Transverse colon (tissue), 4 donors: ENCODE data around the gene MANBA. TPM values are rescaled to one million over a fixed set of nuclear protein-coding genes. Genes with fewer than 3 reads are reported as not detected.

ENCODE experiments used
- DNase-seq: peaks from one replicate; pipeline ENCODE4 v3.0.0-alpha.2; 2019
- H3K27ac ChIP-seq, 4 donors: fragments of 200-600 bp; sonication (generic); 2 replicates each; pipeline ENCODE4 v1.5.1; 2016 to 2018; ENCODE audit warnings: inconsistent platforms in 4 of 4
- H3K27me3 ChIP-seq: fragments of 200-600 bp; sonication (generic); 2 replicates; pipeline ENCODE4 v1.5.1; 2017; ENCODE audit warnings: inconsistent platforms
- H3K36me3 ChIP-seq, 4 donors: fragments of 200-600 bp; sonication (generic); 2 replicates each; pipeline ENCODE4 v1.5.1; 2017 to 2019; ENCODE audit warnings: inconsistent platforms in 4 of 4
- H3K4me1 ChIP-seq, 4 donors: fragments of 200-600 bp; sonication (generic); 2 replicates each; pipeline ENCODE4 v1.5.1; 2017 to 2020; ENCODE audit warnings: inconsistent platforms in 4 of 4
- H3K4me3 ChIP-seq, 4 donors: fragments of 200-600 bp; sonication (generic); 1 replicate in 1 of 4; 2 replicates in 3 of 4; pipeline versions ENCODE4 v1.5.1 to v1.6.1; 2017 to 2019; ENCODE audit warnings: inconsistent platforms in 4 of 4
- H3K9me3 ChIP-seq, 2 donors: fragments of 200-600 bp; sonication (generic); 2 replicates each; pipeline ENCODE4 v1.5.1; 2017 to 2019; ENCODE audit warnings: inconsistent platforms in 2 of 2
- EP300 ChIP-seq: sonication (generic); formaldehyde crosslinking; IDR thresholded peaks from one replicate; pipeline ENCODE4 v1.6.1; 2017; ENCODE audit warnings: antibody characterized with exemption, low read depth
- POLR2A ChIP-seq: fragments of 450-650 bp; IDR thresholded peaks from one replicate; pipeline ENCODE4 v1.6.1; 2016; ENCODE audit warnings: antibody characterized with exemption, mild to moderate bottlenecking, moderate library complexity
- POLR2AphosphoS5 ChIP-seq, 3 donors: sonication (generic); formaldehyde crosslinking; IDR thresholded peaks; one replicate each; pipeline ENCODE4 v1.6.1; 2016; ENCODE audit warnings: antibody characterized with exemption in 3 of 3
- WGBS, 2 donors: methylation state at CpG; one replicate each; pipeline ENCODE4 v1.1.5; 2018; ENCODE audit warnings: low coverage in 1 of 2; 5-methylcytosine and 5-hydroxymethylcytosine counted together
- in situ Hi-C, 4 donors: fragments of 200-750 bp; cut with MboI; loops; one replicate each; pipeline versions ENCODE4 v1.15.0 to v1.15.1; 2017; ENCODE audit warnings: low sequenced_read_pairs in 3 of 4, low pct_ligation_motif_present in 1 of 4, low pct_unique_long_range_greater_than_20kb in 1 of 4
- intact Hi-C: fragments of 100-400 bp; cut with DNase I; formaldehyde crosslinking; loops from one replicate; pipeline ENCODE4 v1.15.1; 2023; ENCODE audit warnings: low total_unique reads
- small RNA-seq, 4 donors: library from RNA; depleted of rRNA; stranded (forward); fragments of <200 nt; gene quantifications; one replicate each; pipeline ENCODE3, GENCODE V24; 2016
- total RNA-seq, 4 donors: library from RNA; depleted of rRNA; stranded (reverse); fragments of >200 nt; gene quantifications; one replicate each; pipeline ENCODE4 v1.1.0, GENCODE V29; 2016
- TF ChIP-seq, protein P1 (sequence below), 5 experiments: fragments of 200-600 bp in 3 of 5; fragments of 450-650 bp in 2 of 5; sonication (generic) in 3 of 5; IDR thresholded peaks; 1 replicate in 2 of 5; 2 replicates in 3 of 5; pipeline ENCODE4 v1.5.1; 2016 to 2017; ENCODE audit warnings: antibody characterized with exemption in 5 of 5, inconsistent platforms in 3 of 5, mild to moderate bottlenecking in 2 of 5, moderate library complexity in 1 of 5

MANBA gene
- total RNA-seq, 4 donors from 2014 or later: 7.5 to 110 (median 27.9) TPM

DNA sequence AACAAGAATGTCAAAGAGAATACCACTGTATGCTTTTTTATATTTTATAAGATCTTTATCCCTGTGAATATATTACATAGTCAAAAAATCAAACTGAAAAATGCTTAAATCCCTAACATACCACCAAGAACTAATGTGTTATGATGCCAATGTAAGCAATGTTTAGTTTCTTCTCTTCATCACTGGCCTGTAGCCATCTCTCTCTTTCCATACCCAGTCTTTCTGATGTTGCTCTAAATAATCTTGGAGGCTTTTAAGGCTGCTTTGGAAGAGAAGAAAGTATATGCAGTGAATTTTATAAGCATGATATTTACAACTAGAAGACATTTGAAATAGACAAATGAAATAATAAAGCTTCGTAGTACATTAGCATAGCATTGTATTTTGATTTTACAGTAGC lies 176.7 kb downstream of the MANBA start:
- in situ Hi-C loops: loop anchor here in 1 of 4 donors (25.0 kb wide), 1 partner anchor 147 kb away; no protein-coding TSS in a partner anchor
- TF ChIP-seq, protein P1, sequence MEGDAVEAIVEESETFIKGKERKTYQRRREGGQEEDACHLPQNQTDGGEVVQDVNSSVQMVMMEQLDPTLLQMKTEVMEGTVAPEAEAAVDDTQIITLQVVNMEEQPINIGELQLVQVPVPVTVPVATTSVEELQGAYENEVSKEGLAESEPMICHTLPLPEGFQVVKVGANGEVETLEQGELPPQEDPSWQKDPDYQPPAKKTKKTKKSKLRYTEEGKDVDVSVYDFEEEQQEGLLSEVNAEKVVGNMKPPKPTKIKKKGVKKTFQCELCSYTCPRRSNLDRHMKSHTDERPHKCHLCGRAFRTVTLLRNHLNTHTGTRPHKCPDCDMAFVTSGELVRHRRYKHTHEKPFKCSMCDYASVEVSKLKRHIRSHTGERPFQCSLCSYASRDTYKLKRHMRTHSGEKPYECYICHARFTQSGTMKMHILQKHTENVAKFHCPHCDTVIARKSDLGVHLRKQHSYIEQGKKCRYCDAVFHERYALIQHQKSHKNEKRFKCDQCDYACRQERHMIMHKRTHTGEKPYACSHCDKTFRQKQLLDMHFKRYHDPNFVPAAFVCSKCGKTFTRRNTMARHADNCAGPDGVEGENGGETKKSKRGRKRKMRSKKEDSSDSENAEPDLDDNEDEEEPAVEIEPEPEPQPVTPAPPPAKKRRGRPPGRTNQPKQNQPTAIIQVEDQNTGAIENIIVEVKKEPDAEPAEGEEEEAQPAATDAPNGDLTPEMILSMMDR (IDR thresholded peaks at IDR 0.05): no peak
- TF ChIP-seq POLR2AphosphoS5 (IDR thresholded peaks at IDR 0.05) (no peak), POLR2A (no peak), EP300 (no peak)
- no peaks in the 10 kb centered on the region for H3K4me1 ChIP-seq
- H3K36me3 ChIP-seq: peaks cover 0 to 54% (median 23%) of the 10 kb centered on the region in 4 donors
- DNase-seq: no peak
- intact Hi-C loops: no loop called here
- WGBS, 2 donors: 92 to 100% methylated on average over 1 of the region's 1 CpG
- H3K9me3 ChIP-seq: no peaks in the 10 kb centered on the region
- H3K4me3 ChIP-seq: no peak overlapping the region
- no peak overlapping the region for H3K27ac ChIP-seq
- no peaks in the 10 kb centered on the region for H3K27me3 ChIP-seq

Small RNAs within 50 kb of the gene (small RNA-seq; reads per million reads assigned to genes)
- 0 reads per million in 4 donors for gene AC018797.1

Other genes with a start within 250 kb of the MANBA start
- gene UBE2D3, start 66.6 kb upstream of the MANBA start, total RNA-seq: 100 to 1,000 TPM; 154 to 316 (median 267) TPM
- gene CISD2, start 108.0 kb upstream of the MANBA start, total RNA-seq: 10 to 100 TPM in 2 of 4 donors, 1 to 10 TPM in 2; 1.2 to 13.9 (median 10.8) TPM